Activated CD4-positive, alpha-beta memory T cell treated with anti-CD3 and anti-CD28 coated beads, Interleukin-2, amount 10 ng/mL, durations not matched to agents 7 days and 5 days (primary cell): ENCODE data around the gene NELFE. TPM values are rescaled to one million over a fixed set of nuclear protein-coding genes. Genes with fewer than 3 reads are reported as not detected.

Source experiments
- CTCF ChIA-PET: fragments of 350-600 bp; sonication (Branson Sonifier 250); formaldehyde crosslinking; loops from one replicate; lab custom pipeline; 2021; ENCODE audit warnings: antibody characterized with exemption, inconsistent platforms; lab: Charles Lee
- POLR2A ChIA-PET: fragments of 350-600 bp; sonication (Branson Sonifier 250); formaldehyde crosslinking; loops from one replicate; lab custom pipeline; 2021; ENCODE audit warnings: antibody characterized with exemption; lab: Charles Lee
- DNase-seq: peaks from one replicate; pipeline ENCODE4 v3.0.0-alpha.2; 2020
- H3K27ac Mint-ChIP-seq: one replicate; pipeline ENCODE4 v1.8.0; 2021; ENCODE audit warnings: mild to moderate bottlenecking, mixed read lengths
- H3K27me3 Mint-ChIP-seq: one replicate; pipeline ENCODE4 v1.8.0; 2021; ENCODE audit warnings: mixed read lengths
- H3K36me3 Mint-ChIP-seq: one replicate; pipeline ENCODE4 v1.8.0; 2021; ENCODE audit warnings: low read depth, mixed read lengths
- H3K4me1 Mint-ChIP-seq: one replicate; pipeline ENCODE4 v1.8.0; 2021; ENCODE audit warnings: mixed read lengths
- H3K4me3 Mint-ChIP-seq: one replicate; pipeline ENCODE4 v1.8.0; 2021; ENCODE audit warnings: mild to moderate bottlenecking, mixed read lengths
- H3K9me3 Mint-ChIP-seq: one replicate; pipeline ENCODE4 v1.8.0; 2021; ENCODE audit warnings: mixed read lengths
- total RNA-seq, 2 experiments: library from RNA; stranded (reverse); gene quantifications; one replicate each; pipeline ENCODE4 v1.2.3, GENCODE V29; 2021

Gene NELFE
- total RNA-seq, 2 experiments from 2014 or later = 69.6 to 70.6 TPM

GRCh38 chr6:31903957-31904356 lies 54.8 kb downstream of the NELFE start:
- CTCF ChIA-PET = interaction anchor here (1.0 kb wide), 1 partner anchor 14 kb away, joined by 3 read pairs; no protein-coding TSS in a partner anchor
- Mint-ChIP-seq H3K9me3 (no peaks in the 10 kb centered on the region), H3K27ac (no peak overlapping the region), H3K36me3 (no peaks in the 10 kb centered on the region), H3K4me1 (peaks cover 37% of the 10 kb centered on the region), H3K4me3 (no peak overlapping the region), H3K27me3 (peaks cover 16% of the 10 kb centered on the region)
- DNase-seq = no peak
- POLR2A ChIA-PET = no interaction called here

Other genes starting within 250 kb of the NELFE start
- not detected for gene LY6G6D, start 243.6 kb downstream of the NELFE start, total RNA-seq
- gene LY6G6C, start 237.2 kb downstream of the NELFE start, total RNA-seq = not detected
- not detected for gene MPIG6B, start 235.6 kb downstream of the NELFE start, total RNA-seq
- 10 to 100 TPM; 22.1 to 23.9 TPM for gene DDAH2, start 229.7 kb downstream of the NELFE start, total RNA-seq
- gene CLIC1, start 222.4 kb downstream of the NELFE start, total RNA-seq = 100 to 1,000 TPM; 640 to 644 TPM
- gene MSH5, start 219.0 kb downstream of the NELFE start, total RNA-seq = 10 to 100 TPM; 60.1 to 63.2 TPM
- gene SAPCD1, start 196.3 kb downstream of the NELFE start, total RNA-seq = 10 to 100 TPM; 10.7 to 14.6 TPM
- gene VWA7, start 181.6 kb downstream of the NELFE start, total RNA-seq = 10 to 100 TPM; 11.0 to 12.2 TPM
- 10 to 100 TPM; 84.1 to 88.4 TPM for gene VARS1, start 163.2 kb downstream of the NELFE start, total RNA-seq
- 100 to 1,000 TPM; 100 to 108 TPM for gene LSM2, start 152.0 kb downstream of the NELFE start, total RNA-seq
- gene HSPA1L, start 143.7 kb downstream of the NELFE start, total RNA-seq = 1 to 10 TPM; 2.8 to 3.0 TPM
- 100 to 1,000 TPM; 147 to 151 TPM for gene HSPA1A, start 143.4 kb downstream of the NELFE start, total RNA-seq
- gene HSPA1B, start 131.2 kb downstream of the NELFE start, total RNA-seq = 10 to 100 TPM; 60.6 to 62.6 TPM
- gene NEU1, start 96.2 kb downstream of the NELFE start, total RNA-seq = 10 to 100 TPM; 29.2 to 29.6 TPM
- under 1 TPM in 1 of 2 experiments, not detected in 1; 0.38 TPM for gene SLC44A4, start 80.0 kb downstream of the NELFE start, total RNA-seq
- gene EHMT2, start 61.3 kb downstream of the NELFE start, total RNA-seq = 10 to 100 TPM; 57.0 to 58.4 TPM
- gene ZBTB12, start 56.9 kb downstream of the NELFE start, total RNA-seq = 1 to 10 TPM in 1 of 2 experiments, under 1 TPM in 1; 0.98 to 1.1 TPM
- 1 to 10 TPM in 1 of 2 experiments, under 1 TPM in 1; 0.45 to 1.0 TPM for gene C2, start 31.3 kb downstream of the NELFE start, total RNA-seq
- under 1 TPM; 0.58 to 0.60 TPM for gene CFB, start 12.9 kb downstream of the NELFE start, total RNA-seq
- gene SKIC2, start 204 bp upstream of the NELFE start, total RNA-seq = 10 to 100 TPM; 69.4 to 74.2 TPM
- 10 to 100 TPM; 16.7 to 17.5 TPM for gene DXO, start 13.2 kb upstream of the NELFE start, total RNA-seq
- 1 to 10 TPM; 3.3 to 5.7 TPM for gene C4A, start 23.1 kb upstream of the NELFE start, total RNA-seq
- gene C4B, start 55.8 kb upstream of the NELFE start, total RNA-seq = 1 to 10 TPM; 3.4 to 5.0 TPM
- gene CYP21A2, start 79.4 kb upstream of the NELFE start, total RNA-seq = under 1 TPM in 1 of 2 experiments, not detected in 1; 0.23 TPM
- gene TNXB, start 150.4 kb upstream of the NELFE start, total RNA-seq = 1 to 10 TPM; 5.7 to 6.4 TPM
- gene ATF6B, start 169.3 kb upstream of the NELFE start, total RNA-seq = 100 to 1,000 TPM; 142 to 147 TPM
- gene FKBPL, start 171.3 kb upstream of the NELFE start, total RNA-seq = 1 to 10 TPM; 7.6 to 8.6 TPM
- under 1 TPM; 0.13 to 0.28 TPM for gene PRRT1, start 193.0 kb upstream of the NELFE start, total RNA-seq
- gene PPT2, start 195.2 kb upstream of the NELFE start, total RNA-seq = 1 to 10 TPM; 8.3 to 9.4 TPM
- gene EGFL8, start 205.6 kb upstream of the NELFE start, total RNA-seq = 1 to 10 TPM; 5.1 to 5.2 TPM
- 10 to 100 TPM; 42.7 to 43.1 TPM for gene AGPAT1, start 217.1 kb upstream of the NELFE start, total RNA-seq
- gene RNF5, start 219.4 kb upstream of the NELFE start, total RNA-seq = 10 to 100 TPM; 44.0 to 45.4 TPM
- gene AGER, start 225.3 kb upstream of the NELFE start, total RNA-seq = 10 to 100 TPM; 27.6 to 29.4 TPM
- 10 to 100 TPM; 69.4 to 73.1 TPM for gene PBX2, start 231.2 kb upstream of the NELFE start, total RNA-seq
- 100 to 1,000 TPM; 287 to 289 TPM for gene GPSM3, start 233.7 kb upstream of the NELFE start, total RNA-seq